ENCODE measurements around the gene TLE2. TPM values are rescaled to one million over a fixed set of nuclear protein-coding genes. Genes with fewer than 3 reads are reported as not detected.

TLE2 gene
- polyA plus RNA-seq, 3 donors: not detected

DNA sequence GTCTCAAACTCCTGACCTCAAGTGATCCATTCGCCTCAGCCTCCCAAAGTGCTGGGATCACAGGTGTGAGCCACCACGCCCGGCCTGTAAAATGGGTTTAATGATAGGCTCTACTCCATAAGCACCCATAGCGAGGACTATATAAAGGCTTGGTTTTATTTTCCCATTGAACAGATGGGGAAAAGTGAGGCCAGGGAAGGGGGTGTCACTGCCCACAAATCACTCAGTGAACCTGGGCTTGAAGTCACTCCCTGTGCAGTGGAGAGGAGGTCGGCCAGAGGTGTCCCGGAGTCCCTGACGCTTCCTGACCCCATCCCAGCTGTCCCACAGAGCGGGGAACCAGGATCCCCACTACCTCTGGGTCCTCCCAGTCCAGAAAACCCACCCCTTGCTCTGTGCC lies 14.9 kb downstream of the TLE2 start:
- intact Hi-C loops (cut with micrococcal nuclease): no loop called here
- no peak for DNase-seq
- H3K27ac Mint-ChIP-seq: peak overlapping the region in 1 of 7 donors; percentile 41
- no peak overlapping the region for H3K9ac ChIP-seq (ENCODE audit: insufficient read depth, low read length, poor library complexity, severe bottlenecking)
- no peak overlapping the region for H2AFZ ChIP-seq (ENCODE audit: insufficient read depth, low read depth, low read length, poor library complexity, severe bottlenecking)
- H4K20me1 ChIP-seq (ENCODE audit: insufficient read depth, low read length): no peaks in the 10 kb centered on the region
- H3K9me3 Mint-ChIP-seq: no peaks in the 10 kb centered on the region
- H3K36me3 Mint-ChIP-seq: no peaks in the 10 kb centered on the region
- no peak overlapping the region for H3K4me3 Mint-ChIP-seq
- peaks cover 4 to 7% (median 6%) of the 10 kb centered on the region in 3 donors for H3K27me3 Mint-ChIP-seq (ENCODE audit: low read depth in 3 of 3)
- no peak overlapping the region for H3K4me2 ChIP-seq (replicated peaks; ENCODE audit: extremely low read depth, low read length, poor library complexity, severe bottlenecking)
- H3K27ac ChIP-seq (ENCODE audit: low read depth in 1 of 2, low read length in 2 of 2): no peak overlapping the region
- H3K27me3 ChIP-seq (ENCODE audit: control insufficient read depth in 2 of 2, insufficient read depth in 2 of 2, low read length in 2 of 2): no peaks in the 10 kb centered on the region
- no peaks in the 10 kb centered on the region for H3K4me1 Mint-ChIP-seq
- no CpG with 5 or more reads among the region's 8 CpGs for WGBS (ENCODE audit: insufficient coverage)
- H3K36me3 ChIP-seq (replicated peaks in 1 of 2; ENCODE audit: control insufficient read depth in 1 of 2, insufficient read depth in 2 of 2, low read length in 2 of 2): no peaks in the 10 kb centered on the region
- no peaks in the 10 kb centered on the region for H3K9me3 ChIP-seq (replicated peaks in 1 of 2; ENCODE audit: control insufficient read depth in 1 of 2, insufficient read depth in 1 of 2, low read length in 2 of 2)
- no peaks in the 10 kb centered on the region for H3K79me2 ChIP-seq (ENCODE audit: insufficient read depth, low read length)
- no peaks in the 10 kb centered on the region for H3K4me1 ChIP-seq (ENCODE audit: control insufficient read depth in 1 of 2, insufficient read depth in 2 of 2, low read length in 2 of 2)
- TF ChIP-seq CTCF (IDR thresholded peaks at IDR 0.05): no peak
- H3K4me3 ChIP-seq (replicated peaks in 1 of 3; ENCODE audit: low read depth in 2 of 3, low read length in 3 of 3): no peak overlapping the region

- no peaks in the 10 kb centered on the region for H3K27me3 ChIP-seq (ENCODE audit: control insufficient read depth in 2 of 2, insufficient read depth in 2 of 2, low read length in 2 of 2)
- no peak for TF ChIP-seq CTCF (IDR thresholded peaks at IDR 0.05)
- Mint-ChIP-seq H3K27me3 (ENCODE audit: low read depth in 3 of 3) (peaks cover 4 to 7% (median 6%) of the 10 kb centered on the region in 3 donors), H3K4me1 (no peaks in the 10 kb centered on the region), H3K9me3 (no peaks in the 10 kb centered on the region), H3K36me3 (no peaks in the 10 kb centered on the region), H3K4me3 (no peak overlapping the region), H3K27ac (no peak overlapping the region)
- 100% methylated on average over 2 of the region's 7 CpGs for WGBS (ENCODE audit: insufficient coverage)
- H3K4me1 ChIP-seq (ENCODE audit: control insufficient read depth in 1 of 2, insufficient read depth in 2 of 2, low read length in 2 of 2): no peaks in the 10 kb centered on the region
- no peak for DNase-seq
- no peak overlapping the region for H3K4me3 ChIP-seq (replicated peaks in 1 of 3; ENCODE audit: low read depth in 2 of 3, low read length in 3 of 3)
- H3K36me3 ChIP-seq (replicated peaks in 1 of 2; ENCODE audit: control insufficient read depth in 1 of 2, insufficient read depth in 2 of 2, low read length in 2 of 2): no peaks in the 10 kb centered on the region
- no peak overlapping the region for H3K27ac ChIP-seq (ENCODE audit: low read depth in 1 of 2, low read length in 2 of 2)
- intact Hi-C loops (cut with micrococcal nuclease): no loop called here
- no peak overlapping the region for H3K4me2 ChIP-seq (replicated peaks; ENCODE audit: extremely low read depth, low read length, poor library complexity, severe bottlenecking)
- H3K79me2 ChIP-seq (ENCODE audit: insufficient read depth, low read length): no peaks in the 10 kb centered on the region
- no peaks in the 10 kb centered on the region for H3K9me3 ChIP-seq (replicated peaks in 1 of 2; ENCODE audit: control insufficient read depth in 1 of 2, insufficient read depth in 1 of 2, low read length in 2 of 2)
- H4K20me1 ChIP-seq (ENCODE audit: insufficient read depth, low read length): no peaks in the 10 kb centered on the region
- H3K9ac ChIP-seq (ENCODE audit: insufficient read depth, low read length, poor library complexity, severe bottlenecking): no peak overlapping the region
- no peak overlapping the region for H2AFZ ChIP-seq (ENCODE audit: insufficient read depth, low read depth, low read length, poor library complexity, severe bottlenecking)
Measured at GRCh38 chr19:3013263-3013725, 15.8 kb downstream of the TLE2 start.

Measured in CD14-positive monocyte (primary cell).